Prostate gland (tissue), 2 donors: Measurements from ENCODE around the gene CLEC3B.
"Not testable (repeated sequence)": the region's sequence is repeated elsewhere in the genome, so short reads cannot be mapped to it uniquely, and the experiment has no call there.

Source experiments
- CTCF ChIP-seq, 4 experiments: fragments of 200-600 bp in 2 of 4; fragments of 450-650 bp in 2 of 4; sonication (generic) in 2 of 4; IDR thresholded peaks; 1 replicate in 3 of 4; 2 replicates in 1 of 4; pipeline ENCODE4 v1.5.1; 2016 to 2019; ENCODE audit warnings: antibody characterized with exemption in 4 of 4, mild to moderate bottlenecking in 2 of 4, moderate library complexity in 2 of 4
- POLR2A ChIP-seq: fragments of 450-650 bp; IDR thresholded peaks from one replicate; pipeline ENCODE4 v1.6.1; 2016; ENCODE audit warnings: antibody characterized with exemption, mild to moderate bottlenecking
- POLR2AphosphoS5 ChIP-seq: sonication (generic); formaldehyde crosslinking; IDR thresholded peaks from one replicate; pipeline ENCODE4 v1.6.1; 2017; ENCODE audit warnings: antibody characterized with exemption

DNA sequence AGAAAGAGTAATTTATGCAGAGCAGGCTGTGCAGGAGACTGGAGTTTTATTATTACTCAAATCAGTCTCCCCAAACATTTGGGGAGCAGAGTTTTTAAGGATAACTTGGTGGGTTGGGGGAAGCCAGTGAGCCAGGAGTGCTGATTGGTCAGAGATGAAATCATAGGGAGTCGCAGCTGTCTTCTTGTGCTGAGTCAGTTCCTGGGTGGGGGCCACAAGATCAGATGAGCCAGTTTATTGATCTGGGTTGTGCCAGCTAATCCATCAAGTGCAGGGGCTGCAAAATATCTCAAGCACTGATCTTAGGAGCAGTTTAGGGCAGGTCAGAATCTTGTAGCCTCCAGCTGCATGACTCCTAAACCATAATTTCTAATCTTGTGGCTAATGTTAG is 27.7 kb downstream of the CLEC3B start:
- TF ChIP-seq CTCF (IDR thresholded peaks at IDR 0.05); POLR2A; POLR2AphosphoS5: not testable (repeated sequence)
